HepG2 (cell line): ENCODE data around the gene RHOT2.

ENCODE experiments used
- SMC3 ChIP-seq: IDR thresholded peaks from 2 replicates; pipeline ENCODE4 v1.6.1; 2011; ENCODE audit warnings: low read length, improper control_type of control experiment
- SP1 ChIP-seq, 2 experiments: fragments of 450-650 bp in 1 of 2; sonication (generic) in 1 of 2; formaldehyde crosslinking in 1 of 2; IDR thresholded peaks; 2 replicates each; pipeline versions ENCODE4 v1.4.0 to v1.6.1; 2016 to 2020; ENCODE audit warnings: missing genetic modification reagents in 1 of 2
- TF ChIP-seq, protein P1 (sequence below): sonication (generic); formaldehyde crosslinking; IDR thresholded peaks from 2 replicates; pipeline ENCODE4 v1.5.0; 2020; ENCODE audit warnings: mild to moderate bottlenecking, missing genetic modification reagents, moderate library complexity

DNA sequence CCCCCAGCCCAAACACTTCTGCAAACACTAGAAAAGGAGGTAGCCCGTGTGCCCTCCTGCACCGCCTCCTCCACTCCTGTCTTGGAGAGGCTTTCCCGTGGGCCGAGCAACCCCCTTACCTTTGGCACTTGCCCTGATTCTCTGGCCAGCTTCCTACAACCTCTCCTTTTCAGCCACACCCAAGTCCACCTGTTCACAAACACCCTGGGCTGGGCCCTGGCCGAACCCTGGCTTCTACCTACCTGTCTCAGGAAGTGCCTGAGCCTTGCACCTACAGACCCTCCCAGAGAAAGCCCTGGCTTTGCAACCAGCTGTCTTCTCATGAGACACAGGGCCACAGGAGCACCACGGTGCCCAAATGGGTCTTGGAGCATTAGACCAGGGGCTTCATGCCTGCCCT is 51.0 kb downstream of the RHOT2 start:
- TF ChIP-seq, protein P1, sequence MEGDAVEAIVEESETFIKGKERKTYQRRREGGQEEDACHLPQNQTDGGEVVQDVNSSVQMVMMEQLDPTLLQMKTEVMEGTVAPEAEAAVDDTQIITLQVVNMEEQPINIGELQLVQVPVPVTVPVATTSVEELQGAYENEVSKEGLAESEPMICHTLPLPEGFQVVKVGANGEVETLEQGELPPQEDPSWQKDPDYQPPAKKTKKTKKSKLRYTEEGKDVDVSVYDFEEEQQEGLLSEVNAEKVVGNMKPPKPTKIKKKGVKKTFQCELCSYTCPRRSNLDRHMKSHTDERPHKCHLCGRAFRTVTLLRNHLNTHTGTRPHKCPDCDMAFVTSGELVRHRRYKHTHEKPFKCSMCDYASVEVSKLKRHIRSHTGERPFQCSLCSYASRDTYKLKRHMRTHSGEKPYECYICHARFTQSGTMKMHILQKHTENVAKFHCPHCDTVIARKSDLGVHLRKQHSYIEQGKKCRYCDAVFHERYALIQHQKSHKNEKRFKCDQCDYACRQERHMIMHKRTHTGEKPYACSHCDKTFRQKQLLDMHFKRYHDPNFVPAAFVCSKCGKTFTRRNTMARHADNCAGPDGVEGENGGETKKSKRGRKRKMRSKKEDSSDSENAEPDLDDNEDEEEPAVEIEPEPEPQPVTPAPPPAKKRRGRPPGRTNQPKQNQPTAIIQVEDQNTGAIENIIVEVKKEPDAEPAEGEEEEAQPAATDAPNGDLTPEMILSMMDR (CRISPR knock-in tag) = no peak
- TF ChIP-seq SP1 (IDR thresholded peaks at IDR 0.05) (no peak), SP1 (CRISPR knock-in tag; IDR thresholded peaks at IDR 0.05) (no peak), SMC3 (no peak)
